ENCODE data around the gene CYP46A1.

DNA sequence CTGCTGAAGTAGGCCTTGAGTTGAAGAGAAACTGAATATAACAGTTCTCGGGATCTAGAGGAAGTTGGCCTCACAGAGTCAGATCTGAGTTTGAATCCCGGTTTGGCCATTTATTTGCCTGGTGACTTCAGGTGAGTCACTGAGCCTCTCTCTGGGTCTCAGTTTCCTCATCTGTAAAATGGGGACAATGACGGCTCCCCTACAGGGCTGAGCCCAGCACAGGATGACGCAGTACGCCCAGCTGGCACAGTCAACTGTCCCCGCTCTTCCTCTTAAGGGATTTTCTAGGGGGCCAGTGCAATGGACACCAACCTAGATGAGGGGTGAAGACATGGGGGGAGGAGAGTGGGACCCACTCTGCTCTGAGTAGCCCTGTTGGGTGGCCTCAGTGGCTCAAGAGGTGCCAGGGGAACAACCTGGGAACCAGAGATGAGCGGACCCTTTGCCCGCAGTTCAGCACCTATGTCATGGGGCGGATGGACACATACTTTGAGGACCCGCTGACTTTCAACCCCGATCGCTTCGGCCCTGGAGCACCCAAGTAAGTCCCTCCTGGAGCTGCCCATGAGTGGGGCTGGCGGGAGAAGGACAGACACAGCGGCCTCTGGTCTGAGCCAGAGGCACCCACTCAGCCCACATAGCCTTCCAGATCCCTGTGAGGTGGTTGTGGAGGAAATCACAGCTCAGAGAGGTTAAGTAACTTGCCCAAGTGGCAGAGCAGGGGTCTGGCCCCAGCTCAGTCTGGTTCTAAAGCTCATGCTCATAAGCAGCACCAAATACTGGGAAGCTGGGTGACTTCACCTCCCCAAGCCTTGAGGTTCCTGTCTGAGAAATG lies 41.1 kb downstream of the CYP46A1 start:
- TF ChIP-seq EZH2phosphoT487 (IDR thresholded peaks at IDR 0.05) = no peak
- TF ChIP-seq, protein P1, sequence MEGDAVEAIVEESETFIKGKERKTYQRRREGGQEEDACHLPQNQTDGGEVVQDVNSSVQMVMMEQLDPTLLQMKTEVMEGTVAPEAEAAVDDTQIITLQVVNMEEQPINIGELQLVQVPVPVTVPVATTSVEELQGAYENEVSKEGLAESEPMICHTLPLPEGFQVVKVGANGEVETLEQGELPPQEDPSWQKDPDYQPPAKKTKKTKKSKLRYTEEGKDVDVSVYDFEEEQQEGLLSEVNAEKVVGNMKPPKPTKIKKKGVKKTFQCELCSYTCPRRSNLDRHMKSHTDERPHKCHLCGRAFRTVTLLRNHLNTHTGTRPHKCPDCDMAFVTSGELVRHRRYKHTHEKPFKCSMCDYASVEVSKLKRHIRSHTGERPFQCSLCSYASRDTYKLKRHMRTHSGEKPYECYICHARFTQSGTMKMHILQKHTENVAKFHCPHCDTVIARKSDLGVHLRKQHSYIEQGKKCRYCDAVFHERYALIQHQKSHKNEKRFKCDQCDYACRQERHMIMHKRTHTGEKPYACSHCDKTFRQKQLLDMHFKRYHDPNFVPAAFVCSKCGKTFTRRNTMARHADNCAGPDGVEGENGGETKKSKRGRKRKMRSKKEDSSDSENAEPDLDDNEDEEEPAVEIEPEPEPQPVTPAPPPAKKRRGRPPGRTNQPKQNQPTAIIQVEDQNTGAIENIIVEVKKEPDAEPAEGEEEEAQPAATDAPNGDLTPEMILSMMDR (IDR thresholded peaks at IDR 0.05) = no peak

All from neural progenitor cell (in vitro differentiated cells).